ENCODE measurements around the gene MYO1B.

The MYO1B gene

DNA sequence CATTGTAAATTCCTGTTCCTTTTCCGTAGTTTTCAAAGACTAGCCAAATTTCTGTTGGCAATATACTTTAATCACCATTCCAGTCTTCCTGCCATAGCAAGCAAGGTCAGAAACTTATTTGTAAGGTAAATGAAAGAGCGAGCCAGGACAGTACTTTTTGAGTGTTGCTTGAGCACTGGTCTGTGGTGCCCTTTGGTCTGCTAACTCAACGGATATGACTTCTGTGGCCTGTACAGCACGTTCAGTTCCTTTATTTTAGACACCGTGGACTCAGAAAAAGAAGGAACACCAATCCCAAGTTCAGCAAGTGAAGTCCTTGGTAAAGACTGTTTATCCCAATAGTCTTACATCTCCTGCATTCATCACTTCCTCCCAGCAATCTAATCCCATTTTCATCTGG, 166.3 kb downstream of the MYO1B start:
- no peak for DNase-seq (ENCODE audit: low spot score)
- TF ChIP-seq, protein P1, sequence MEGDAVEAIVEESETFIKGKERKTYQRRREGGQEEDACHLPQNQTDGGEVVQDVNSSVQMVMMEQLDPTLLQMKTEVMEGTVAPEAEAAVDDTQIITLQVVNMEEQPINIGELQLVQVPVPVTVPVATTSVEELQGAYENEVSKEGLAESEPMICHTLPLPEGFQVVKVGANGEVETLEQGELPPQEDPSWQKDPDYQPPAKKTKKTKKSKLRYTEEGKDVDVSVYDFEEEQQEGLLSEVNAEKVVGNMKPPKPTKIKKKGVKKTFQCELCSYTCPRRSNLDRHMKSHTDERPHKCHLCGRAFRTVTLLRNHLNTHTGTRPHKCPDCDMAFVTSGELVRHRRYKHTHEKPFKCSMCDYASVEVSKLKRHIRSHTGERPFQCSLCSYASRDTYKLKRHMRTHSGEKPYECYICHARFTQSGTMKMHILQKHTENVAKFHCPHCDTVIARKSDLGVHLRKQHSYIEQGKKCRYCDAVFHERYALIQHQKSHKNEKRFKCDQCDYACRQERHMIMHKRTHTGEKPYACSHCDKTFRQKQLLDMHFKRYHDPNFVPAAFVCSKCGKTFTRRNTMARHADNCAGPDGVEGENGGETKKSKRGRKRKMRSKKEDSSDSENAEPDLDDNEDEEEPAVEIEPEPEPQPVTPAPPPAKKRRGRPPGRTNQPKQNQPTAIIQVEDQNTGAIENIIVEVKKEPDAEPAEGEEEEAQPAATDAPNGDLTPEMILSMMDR (IDR thresholded peaks at IDR 0.05; ENCODE audit: extremely low read depth, missing control alignments): no peak

DNA sequence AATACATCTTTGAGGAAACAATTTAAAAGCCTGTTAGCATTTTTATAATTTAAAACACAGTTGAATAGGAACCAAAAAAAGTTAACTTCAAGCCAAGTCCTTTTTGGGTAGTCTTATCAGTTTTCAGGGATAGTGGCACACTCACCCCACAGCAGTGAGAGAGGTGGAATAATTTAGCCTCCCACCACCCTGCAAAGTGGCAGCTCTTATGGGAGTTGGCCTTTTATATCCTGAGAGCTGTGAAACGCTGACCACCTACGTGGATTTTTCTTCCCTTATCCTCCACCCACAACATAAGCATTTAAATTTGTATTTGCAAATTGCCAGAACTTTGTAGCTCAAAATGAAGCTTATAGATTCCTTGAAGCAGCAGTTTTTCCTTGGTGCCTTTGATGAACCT, 167.1 kb downstream of the MYO1B start:
- TF ChIP-seq, protein P1 (IDR thresholded peaks at IDR 0.05; ENCODE audit: extremely low read depth, missing control alignments): no peak
- DNase-seq (ENCODE audit: low spot score): no peak

DNA sequence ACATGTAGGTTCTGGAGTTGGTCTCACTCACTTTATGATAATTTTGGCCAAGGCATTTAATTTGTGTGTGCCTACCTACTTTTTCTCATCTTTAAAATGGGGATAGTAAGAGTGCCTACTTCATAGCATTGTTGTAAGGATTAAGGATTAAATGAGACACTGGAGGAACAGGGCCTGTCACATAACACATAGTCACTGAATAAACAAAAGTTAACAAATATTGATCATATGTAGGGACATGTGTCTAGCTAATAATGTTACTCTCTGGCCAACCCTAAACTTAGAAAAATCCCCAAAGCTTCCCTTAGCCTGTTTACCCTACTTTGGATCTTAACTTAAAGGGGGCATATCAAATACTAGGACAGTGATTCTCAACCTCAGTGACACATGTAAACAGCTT, 169.9 kb downstream of the MYO1B start:
- TF ChIP-seq, protein P1 (IDR thresholded peaks at IDR 0.05; ENCODE audit: extremely low read depth, missing control alignments): no peak
- DNase-seq (ENCODE audit: low spot score): no peak

DNA sequence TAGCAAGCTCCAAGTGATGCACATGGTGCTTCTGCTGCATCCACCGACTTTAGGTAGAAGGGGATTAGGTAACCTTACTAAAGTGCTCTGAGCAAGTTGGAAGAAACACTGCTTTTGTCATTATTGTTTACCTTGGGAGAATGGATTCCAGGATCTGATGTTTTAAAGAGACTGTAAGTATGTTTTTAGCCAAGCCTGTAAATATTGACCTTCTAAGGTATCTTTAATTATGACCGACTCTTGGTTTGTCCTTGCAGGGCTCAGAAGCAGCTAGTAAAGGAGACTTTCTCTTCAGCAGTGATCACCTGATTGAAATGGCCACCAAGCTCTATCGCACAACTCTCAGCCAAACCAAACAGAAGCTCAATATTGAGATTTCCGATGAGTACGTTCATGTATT, 170.7 kb downstream of the MYO1B start:
- TF ChIP-seq, protein P1 (IDR thresholded peaks at IDR 0.05; ENCODE audit: extremely low read depth, missing control alignments): no peak
- DNase-seq (ENCODE audit: low spot score): no peak

DNA sequence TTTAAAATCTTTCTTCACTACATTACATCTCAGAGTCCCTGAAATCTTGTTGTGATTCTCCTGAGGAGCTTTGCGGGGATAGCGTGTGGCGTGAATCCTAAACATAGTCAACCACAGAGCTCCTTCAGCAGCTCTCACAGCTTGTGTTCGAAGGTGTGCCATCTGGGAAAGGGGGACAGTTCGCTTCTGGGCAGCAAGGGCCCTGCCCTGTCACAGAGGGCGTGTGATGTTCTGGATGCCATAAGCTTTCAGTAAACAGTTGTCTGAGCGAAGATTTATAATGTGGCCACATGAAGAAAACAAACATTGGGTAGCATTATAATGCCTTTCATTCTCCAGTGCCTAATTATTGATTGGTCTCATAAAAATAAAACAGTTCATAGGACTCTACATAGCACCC, 172.5 kb downstream of the MYO1B start:
- DNase-seq (ENCODE audit: low spot score): no peak
- TF ChIP-seq, protein P1 (IDR thresholded peaks at IDR 0.05; ENCODE audit: extremely low read depth, missing control alignments): no peak

DNA sequence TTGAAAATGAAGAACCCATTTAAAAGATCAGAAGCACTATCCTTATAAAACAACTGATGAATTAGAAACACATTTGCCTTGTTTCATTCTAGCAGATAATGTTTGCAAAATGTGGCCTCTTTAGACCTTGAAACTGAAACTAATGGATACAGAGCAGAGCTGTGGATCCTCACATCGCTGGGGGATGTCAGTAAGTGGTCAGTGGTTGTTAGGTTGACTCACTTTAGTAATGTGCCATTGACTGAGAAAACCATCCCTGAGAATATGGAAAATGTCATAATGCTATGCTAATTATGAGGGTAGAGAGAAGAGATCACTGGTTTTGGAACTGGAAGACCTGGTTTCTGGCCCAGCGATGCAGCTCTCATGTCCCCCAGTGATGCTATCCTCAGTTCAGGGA, 176.7 kb downstream of the MYO1B start:
- no peak for DNase-seq (ENCODE audit: low spot score)
- TF ChIP-seq, protein P1 (IDR thresholded peaks at IDR 0.05; ENCODE audit: extremely low read depth, missing control alignments): no peak

DNA sequence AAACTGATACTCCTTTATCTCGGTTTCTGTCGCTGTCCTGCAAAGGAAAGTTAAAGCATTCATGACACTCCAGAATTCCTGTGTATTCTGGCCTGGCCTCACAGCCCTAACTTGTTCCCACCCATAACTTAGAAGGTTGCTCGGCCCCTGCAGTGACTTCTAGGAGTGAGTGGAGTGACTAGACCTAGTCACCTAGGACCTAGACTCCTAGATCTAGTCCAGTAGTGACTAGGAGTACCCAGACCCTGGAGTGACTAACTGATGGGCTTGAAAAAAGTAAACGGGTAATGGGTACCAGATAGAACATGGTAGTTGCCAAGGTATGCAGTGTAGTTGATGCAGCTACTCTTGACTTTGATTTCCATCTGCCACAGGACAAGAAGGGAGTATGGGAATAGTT, 181.8 kb downstream of the MYO1B start:
- no peak for DNase-seq (ENCODE audit: low spot score)
- TF ChIP-seq, protein P1 (IDR thresholded peaks at IDR 0.05; ENCODE audit: extremely low read depth, missing control alignments): no peak
